SU-DHL-6 (cell line): ENCODE measurements around the gene ZNF438.
"Not testable (repeated sequence)": the region's sequence is repeated elsewhere in the genome, so short reads cannot be mapped to it uniquely, and the experiment has no call there.

Experiments used
- H2AFZ ChIP-seq: fragments of 200-600 bp; sonication (generic); 2 replicates; pipeline ENCODE4 v1.6.1; 2014; ENCODE audit warnings: low read depth, mild to moderate bottlenecking, moderate library complexity, mixed read lengths, antibody characterized with exemption, low read length; ENCODE audit not compliant: severe bottlenecking
- H3F3A ChIP-seq: fragments of 200-600 bp; shearing (Covaris generic); 2 replicates; pipeline ENCODE4 v1.6.0; 2016; ENCODE audit warnings: antibody characterized with exemption, mild to moderate bottlenecking; ENCODE audit not compliant: insufficient read depth
- H3K27ac ChIP-seq: fragments of 200-600 bp; sonication (generic); 2 replicates; pipeline ENCODE4 v1.5.1; 2016; ENCODE audit warnings: low read depth, mild to moderate bottlenecking, low read length, moderate library complexity, mixed read lengths
- H3K27me3 ChIP-seq: fragments of 200-600 bp; sonication (generic), shearing (Covaris generic); 2 replicates; pipeline ENCODE4 v1.6.0; 2014; ENCODE audit warnings: mild to moderate bottlenecking, low read length
- H3K36me3 ChIP-seq: fragments of 200-600 bp; sonication (generic); 2 replicates; pipeline ENCODE4 v1.6.1; 2014; ENCODE audit warnings: mild to moderate bottlenecking, low read length, mixed read lengths
- H3K4me2 ChIP-seq: fragments of 300-600, 200-600 bp; shearing (Covaris generic), sonication (generic); 2 replicates; pipeline ENCODE4 v1.6.0; 2014; ENCODE audit warnings: low read length, low read depth, mild to moderate bottlenecking; ENCODE audit not compliant: poor library complexity, severe bottlenecking
- H3K4me3 ChIP-seq: fragments of 200-600 bp; sonication (generic); 2 replicates; pipeline ENCODE4 v1.5.1; 2014; ENCODE audit warnings: antibody characterized with exemption, low read length, mild to moderate bottlenecking, mixed read lengths; ENCODE audit not compliant: insufficient read depth, poor library complexity, severe bottlenecking
- H3K79me2 ChIP-seq: fragments of 200-600 bp; sonication (generic); 2 replicates; pipeline ENCODE4 v1.6.1; 2014; ENCODE audit warnings: mild to moderate bottlenecking, low read length, moderate library complexity; ENCODE audit not compliant: insufficient read depth
- H3K9ac ChIP-seq: fragments of 200-600 bp; sonication (generic); 2 replicates; pipeline ENCODE4 v1.7.0; 2014; ENCODE audit warnings: mild to moderate bottlenecking, low read length
- H3K9me2 ChIP-seq: fragments of 200-600 bp; sonication (generic); replicated peaks from 2 replicates; pipeline ENCODE4 v1.6.1; 2014; ENCODE audit warnings: low read length; ENCODE audit not compliant: insufficient read depth
- H3K9me3 ChIP-seq: fragments of 200-600 bp; sonication (generic); 2 replicates; pipeline ENCODE4 v1.6.1; 2014; ENCODE audit warnings: low read length, mixed read lengths; ENCODE audit not compliant: insufficient read depth
- H4K20me1 ChIP-seq: fragments of 200-600 bp; sonication (generic); 2 replicates; pipeline ENCODE4 v1.6.1; 2014; ENCODE audit warnings: low read depth, mild to moderate bottlenecking, antibody characterized with exemption, low read length, moderate library complexity, mixed read lengths
- CTCF ChIP-seq: fragments of 200-600 bp; sonication (generic); IDR thresholded peaks from one replicate; pipeline ENCODE4 v1.5.1; 2017; ENCODE audit warnings: antibody characterized with exemption, mild to moderate bottlenecking, low read length, moderate library complexity; ENCODE audit not compliant: insufficient read depth, poor library complexity, severe bottlenecking
- EZH2phosphoT487 ChIP-seq: fragments of 200-600 bp; sonication (generic), shearing (Covaris generic); conservative IDR thresholded peaks from 2 replicates; pipeline ENCODE4 v1.6.1; 2018; ENCODE audit warnings: mild to moderate bottlenecking, antibody characterized with exemption, low read length, moderate library complexity, mixed read lengths

Gene ZNF438

GRCh38 chr10:30911303-30911863 is 120.3 kb downstream of the ZNF438 start:
- Histone ChIP-seq H4K20me1 (no peaks in the 10 kb centered on the region), H3F3A (no peaks in the 10 kb centered on the region), H2AFZ (no peak overlapping the region), H3K9ac (no peak overlapping the region), H3K79me2 (no peaks in the 10 kb centered on the region), H3K9me3 (no peaks in the 10 kb centered on the region), H3K4me2 (no peak overlapping the region), H3K36me3 (no peaks in the 10 kb centered on the region), H3K4me3 (no peak overlapping the region), H3K27me3 (no peaks in the 10 kb centered on the region), H3K27ac (no peak overlapping the region), H3K9me2 (no peaks in the 10 kb centered on the region)
- TF ChIP-seq EZH2phosphoT487 (no peak), CTCF (no peak)

GRCh38 chr10:30903397-30904138 is 128.1 kb downstream of the ZNF438 start:
- H3K4me3 ChIP-seq, result no peak overlapping the region
- no peak overlapping the region for H3K4me2 ChIP-seq
- no peak overlapping the region for H3K27ac ChIP-seq
- H3F3A ChIP-seq, result no peaks in the 10 kb centered on the region
- no peaks in the 10 kb centered on the region for H3K36me3 ChIP-seq
- no peaks in the 10 kb centered on the region for H4K20me1 ChIP-seq
- no peak overlapping the region for H3K9ac ChIP-seq
- H3K27me3 ChIP-seq, result no peaks in the 10 kb centered on the region
- H2AFZ ChIP-seq, result no peak overlapping the region
- no peaks in the 10 kb centered on the region for H3K79me2 ChIP-seq
- no peaks in the 10 kb centered on the region for H3K9me2 ChIP-seq
- no peaks in the 10 kb centered on the region for H3K9me3 ChIP-seq
- TF ChIP-seq CTCF (no peak), EZH2phosphoT487 (no peak)

GRCh38 chr10:30902621-30903396 is 128.9 kb downstream of the ZNF438 start:
- Histone ChIP-seq H3F3A (no peaks in the 10 kb centered on the region), H3K9ac (no peak overlapping the region), H3K4me2 (no peak overlapping the region), H3K27ac (no peak overlapping the region), H3K9me3 (no peaks in the 10 kb centered on the region), H3K27me3 (no peaks in the 10 kb centered on the region), H3K79me2 (no peaks in the 10 kb centered on the region), H2AFZ (no peak overlapping the region), H3K9me2 (no peaks in the 10 kb centered on the region), H4K20me1 (no peaks in the 10 kb centered on the region), H3K36me3 (no peaks in the 10 kb centered on the region), H3K4me3 (no peak overlapping the region)
- TF ChIP-seq CTCF (no peak), EZH2phosphoT487 (no peak)

GRCh38 chr10:30901487-30901886 is 130.2 kb downstream of the ZNF438 start:
- H3K27ac ChIP-seq, H3K27me3 ChIP-seq, H3K79me2 ChIP-seq, H3K9ac ChIP-seq, H3K4me3 ChIP-seq, H3K9me2 ChIP-seq, H3K36me3 ChIP-seq, H3K9me3 ChIP-seq, H2AFZ ChIP-seq, H3F3A ChIP-seq, H3K4me2 ChIP-seq, H4K20me1 ChIP-seq: not testable (repeated sequence)
